ENCODE results near the gene C19orf25. TPM values are rescaled to one million over a fixed set of nuclear protein-coding genes. Genes with fewer than 3 reads are reported as not detected.

The C19orf25 gene
- total RNA-seq, 1 experiment from 2014 or later: 35.0 TPM

DNA sequence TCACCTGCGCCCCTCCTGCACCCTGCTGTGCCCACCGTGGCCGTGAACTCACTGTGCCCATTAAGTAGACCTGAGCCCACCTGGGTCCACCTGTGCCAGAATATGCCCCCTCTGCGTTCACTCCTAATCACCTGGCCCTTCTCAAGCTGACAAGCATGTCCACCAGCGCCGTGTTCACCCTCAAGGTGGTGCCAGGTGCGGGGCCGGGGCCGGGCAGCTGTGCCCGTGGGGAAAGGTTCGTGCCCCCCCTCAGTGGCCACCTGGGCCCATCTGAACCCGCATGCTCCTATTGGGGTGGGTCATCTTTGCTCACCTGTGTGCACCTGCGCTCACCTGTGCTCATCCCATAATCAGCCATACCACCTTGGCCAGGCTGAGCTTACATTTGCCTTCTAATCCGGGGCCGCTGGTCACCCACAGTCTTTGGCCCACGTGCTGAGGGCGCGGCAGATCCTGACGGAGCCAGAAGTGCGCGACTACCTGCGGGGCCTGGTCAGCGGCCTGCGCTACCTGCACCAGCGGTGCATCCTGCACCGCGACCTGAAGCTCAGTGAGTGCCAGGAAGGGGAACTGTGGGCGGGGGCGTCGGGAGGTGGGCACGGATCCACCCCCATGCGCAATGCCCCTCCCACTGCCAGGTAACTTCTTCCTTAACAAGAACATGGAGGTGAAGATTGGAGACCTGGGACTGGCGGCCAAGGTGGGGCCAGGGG is 47.2 kb upstream of the C19orf25 start:
- no peak for TF ChIP-seq EZH2 (IDR thresholded peaks at IDR 0.05; ENCODE audit: borderline replicate concordance, low read depth, low read length, poor library complexity, severe bottlenecking)
- TF ChIP-seq, protein P1, sequence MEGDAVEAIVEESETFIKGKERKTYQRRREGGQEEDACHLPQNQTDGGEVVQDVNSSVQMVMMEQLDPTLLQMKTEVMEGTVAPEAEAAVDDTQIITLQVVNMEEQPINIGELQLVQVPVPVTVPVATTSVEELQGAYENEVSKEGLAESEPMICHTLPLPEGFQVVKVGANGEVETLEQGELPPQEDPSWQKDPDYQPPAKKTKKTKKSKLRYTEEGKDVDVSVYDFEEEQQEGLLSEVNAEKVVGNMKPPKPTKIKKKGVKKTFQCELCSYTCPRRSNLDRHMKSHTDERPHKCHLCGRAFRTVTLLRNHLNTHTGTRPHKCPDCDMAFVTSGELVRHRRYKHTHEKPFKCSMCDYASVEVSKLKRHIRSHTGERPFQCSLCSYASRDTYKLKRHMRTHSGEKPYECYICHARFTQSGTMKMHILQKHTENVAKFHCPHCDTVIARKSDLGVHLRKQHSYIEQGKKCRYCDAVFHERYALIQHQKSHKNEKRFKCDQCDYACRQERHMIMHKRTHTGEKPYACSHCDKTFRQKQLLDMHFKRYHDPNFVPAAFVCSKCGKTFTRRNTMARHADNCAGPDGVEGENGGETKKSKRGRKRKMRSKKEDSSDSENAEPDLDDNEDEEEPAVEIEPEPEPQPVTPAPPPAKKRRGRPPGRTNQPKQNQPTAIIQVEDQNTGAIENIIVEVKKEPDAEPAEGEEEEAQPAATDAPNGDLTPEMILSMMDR (conservative IDR thresholded peaks at IDR 0.05; ENCODE audit: low read depth, low read length): no peak
- CTCF ChIA-PET: interaction anchor here (0.5 kb wide), 1 partner anchor 1055 kb away, joined by 5 read pairs; no protein-coding TSS in a partner anchor
- intact Hi-C loops (cut with micrococcal nuclease; ENCODE audit: unreplicated experiment): no loop called here
- H3K4me1 ChIP-seq (ENCODE audit: insufficient read depth, low read length, poor library complexity, severe bottlenecking): peaks cover 4% of the 10 kb centered on the region
- no peak overlapping the region for H3K4me3 ChIP-seq (ENCODE audit: low read depth, low read length, poor library complexity, severe bottlenecking)
- no TSS peak for BruUV-seq (replicated peaks)
- no peak overlapping the region for H3K27ac ChIP-seq (ENCODE audit: low read depth, low read length, poor library complexity, severe bottlenecking)
- no peaks in the 10 kb centered on the region for H3K9me3 ChIP-seq (ENCODE audit: low read depth, low read length, poor library complexity, severe bottlenecking)
- peaks cover 28% of the 10 kb centered on the region for H3K27me3 ChIP-seq (replicated peaks; ENCODE audit: insufficient read depth, low read depth, low read length, poor library complexity)
- POLR2A ChIA-PET (ENCODE audit: low non-redundant PET): no interaction called here
- H3K36me3 ChIP-seq (ENCODE audit: insufficient read depth, low read length, poor library complexity, severe bottlenecking): no peaks in the 10 kb centered on the region
- no peak for DNase-seq (ENCODE audit: low spot score)

DNA sequence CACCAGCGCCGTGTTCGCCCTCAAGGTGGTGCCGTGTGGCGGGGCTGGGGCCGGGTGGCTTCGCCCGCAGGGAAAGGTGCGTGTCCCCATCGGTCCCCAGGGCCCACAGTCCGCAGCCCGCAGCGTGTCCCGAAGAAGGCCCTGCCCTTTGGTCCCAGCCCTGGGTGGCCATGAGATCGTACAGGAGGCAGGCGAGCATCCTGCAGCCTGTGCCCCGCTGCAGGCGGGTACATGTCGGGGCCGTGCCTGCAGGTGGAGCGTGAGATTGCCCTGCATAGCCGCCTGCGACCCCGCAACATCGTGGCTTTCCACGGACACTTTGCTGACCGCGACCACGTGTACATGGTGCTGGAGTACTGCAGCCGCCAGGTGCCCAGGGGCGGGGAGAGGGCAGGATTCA is 46.3 kb upstream of the C19orf25 start:
- intact Hi-C loops (cut with micrococcal nuclease; ENCODE audit: unreplicated experiment): no loop called here
- Histone ChIP-seq H3K27ac (ENCODE audit: low read depth, low read length, poor library complexity, severe bottlenecking) (no peak overlapping the region), H3K4me3 (ENCODE audit: low read depth, low read length, poor library complexity, severe bottlenecking) (no peak overlapping the region), H3K36me3 (ENCODE audit: insufficient read depth, low read length, poor library complexity, severe bottlenecking) (no peaks in the 10 kb centered on the region), H3K4me1 (ENCODE audit: insufficient read depth, low read length, poor library complexity, severe bottlenecking) (peaks cover 4% of the 10 kb centered on the region), H3K9me3 (ENCODE audit: low read depth, low read length, poor library complexity, severe bottlenecking) (no peaks in the 10 kb centered on the region), H3K27me3 (replicated peaks; ENCODE audit: insufficient read depth, low read depth, low read length, poor library complexity) (peaks cover 28% of the 10 kb centered on the region)
- BruUV-seq (replicated peaks): no TSS peak
- CTCF ChIA-PET: interaction anchor here (0.5 kb wide), 1 partner anchor 1056 kb away, joined by 5 read pairs; no protein-coding TSS in a partner anchor
- no peak for DNase-seq (ENCODE audit: low spot score)
- POLR2A ChIA-PET (ENCODE audit: low non-redundant PET): no interaction called here
- no peak for TF ChIP-seq EZH2 (IDR thresholded peaks at IDR 0.05; ENCODE audit: borderline replicate concordance, low read depth, low read length, poor library complexity, severe bottlenecking)
- TF ChIP-seq, protein P1 (conservative IDR thresholded peaks at IDR 0.05; ENCODE audit: low read depth, low read length): no peak

DNA sequence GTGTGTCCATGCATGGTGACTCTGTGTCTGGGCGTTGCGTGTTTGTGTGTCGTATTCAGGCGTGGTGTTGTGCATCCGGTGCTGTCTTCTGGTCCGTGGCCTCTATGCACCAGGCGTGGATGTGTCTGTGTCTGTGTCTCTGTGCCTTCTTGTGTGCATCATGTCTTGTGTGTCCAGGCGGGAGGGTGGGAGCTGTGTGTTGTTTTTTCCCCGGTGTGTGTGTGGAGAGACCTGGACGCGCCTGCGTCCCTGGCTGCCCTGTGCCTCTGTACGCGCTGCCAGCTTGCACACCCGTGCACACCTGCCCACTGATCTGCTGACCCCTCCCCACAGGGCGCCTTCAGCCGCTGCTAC is 45.9 kb upstream of the C19orf25 start:
- Histone ChIP-seq H3K9me3 (ENCODE audit: low read depth, low read length, poor library complexity, severe bottlenecking) (no peaks in the 10 kb centered on the region), H3K4me1 (ENCODE audit: insufficient read depth, low read length, poor library complexity, severe bottlenecking) (peaks cover 4% of the 10 kb centered on the region), H3K4me3 (ENCODE audit: low read depth, low read length, poor library complexity, severe bottlenecking) (no peak overlapping the region), H3K27me3 (replicated peaks; ENCODE audit: insufficient read depth, low read depth, low read length, poor library complexity) (peaks cover 28% of the 10 kb centered on the region), H3K27ac (ENCODE audit: low read depth, low read length, poor library complexity, severe bottlenecking) (no peak overlapping the region), H3K36me3 (ENCODE audit: insufficient read depth, low read length, poor library complexity, severe bottlenecking) (no peaks in the 10 kb centered on the region)
- intact Hi-C loops (cut with micrococcal nuclease; ENCODE audit: unreplicated experiment): no loop called here
- TF ChIP-seq, protein P1 (conservative IDR thresholded peaks at IDR 0.05; ENCODE audit: low read depth, low read length): no peak
- TF ChIP-seq EZH2 (IDR thresholded peaks at IDR 0.05; ENCODE audit: borderline replicate concordance, low read depth, low read length, poor library complexity, severe bottlenecking): no peak
- BruUV-seq (replicated peaks): no TSS peak
- CTCF ChIA-PET: no interaction called here
- DNase-seq (ENCODE audit: low spot score): no peak
- POLR2A ChIA-PET (ENCODE audit: low non-redundant PET): no interaction called here
